ENCODE results near the gene TMSB15C.

Gene TMSB15C

DNA sequence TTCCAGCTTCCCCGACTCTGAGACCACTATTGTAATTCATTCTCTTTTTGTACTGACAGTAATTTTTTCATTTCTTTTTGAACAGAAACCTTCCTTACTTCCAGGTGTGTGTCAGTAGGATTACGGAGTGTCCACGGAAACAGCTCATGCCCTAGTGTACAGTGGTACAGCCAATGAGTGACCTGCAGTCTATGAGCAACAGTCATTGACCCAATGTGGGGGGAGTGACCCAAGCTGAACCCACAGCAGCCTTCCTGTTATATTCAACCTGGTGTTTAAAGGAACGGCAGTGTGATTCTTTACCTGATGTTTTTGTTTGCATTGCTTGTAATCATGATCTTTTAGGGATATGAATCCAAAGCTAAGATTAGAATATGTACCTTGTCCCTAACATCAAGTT, 35.0 kb downstream of the TMSB15C start:
- no peak for DNase-seq

DNA sequence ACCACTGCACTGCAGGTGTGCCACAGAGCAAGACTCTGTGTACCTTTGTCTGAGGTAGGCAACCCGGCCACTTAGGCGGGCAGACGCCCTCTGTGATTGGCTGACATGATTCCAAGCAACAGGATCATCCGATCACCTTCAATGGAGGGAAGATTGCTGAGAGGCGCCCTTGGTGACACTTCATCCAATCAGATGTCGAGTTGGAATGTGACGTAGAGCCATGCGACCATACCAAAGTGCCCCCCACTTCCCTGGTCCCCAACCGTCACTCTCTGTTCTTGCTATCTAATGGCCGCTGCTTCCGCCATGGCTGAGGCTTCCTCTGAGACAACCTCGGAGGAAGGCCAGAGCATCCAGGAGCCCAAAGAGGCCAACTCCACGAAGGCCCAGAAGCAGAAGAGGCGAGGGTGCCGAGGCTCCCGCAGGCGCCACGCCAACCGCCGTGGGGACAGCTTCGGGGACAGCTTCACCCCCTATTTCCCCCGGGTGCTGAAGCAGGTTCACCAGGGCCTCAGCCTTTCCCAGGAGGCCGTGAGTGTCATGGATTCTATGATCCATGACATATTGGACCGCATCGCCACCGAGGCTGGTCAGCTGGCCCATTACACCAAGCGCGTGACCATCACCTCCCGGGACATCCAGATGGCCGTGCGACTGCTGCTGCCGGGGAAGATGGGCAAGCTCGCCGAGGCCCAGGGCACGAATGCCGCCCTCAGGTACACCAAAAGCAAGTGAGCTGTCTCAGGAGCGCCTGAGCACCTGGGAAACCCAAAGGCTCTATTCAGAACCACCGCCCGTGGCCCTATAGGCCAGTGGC, 36.1 kb downstream of the TMSB15C start, which contains the start of gene H2BW2:
Gene H2BW2 (plus strand): TSS at position 268 of the 817 bp plus-strand sequence. CDS start 39 bp downstream, at position 307.
- no peak for DNase-seq
